ENCODE measurements around the gene FYB1. TPM values are rescaled to one million over a fixed set of nuclear protein-coding genes. Genes with fewer than 3 reads are reported as not detected.

The FYB1 gene
- total RNA-seq, 1 experiment from 2014 or later: 1.3 TPM

DNA sequence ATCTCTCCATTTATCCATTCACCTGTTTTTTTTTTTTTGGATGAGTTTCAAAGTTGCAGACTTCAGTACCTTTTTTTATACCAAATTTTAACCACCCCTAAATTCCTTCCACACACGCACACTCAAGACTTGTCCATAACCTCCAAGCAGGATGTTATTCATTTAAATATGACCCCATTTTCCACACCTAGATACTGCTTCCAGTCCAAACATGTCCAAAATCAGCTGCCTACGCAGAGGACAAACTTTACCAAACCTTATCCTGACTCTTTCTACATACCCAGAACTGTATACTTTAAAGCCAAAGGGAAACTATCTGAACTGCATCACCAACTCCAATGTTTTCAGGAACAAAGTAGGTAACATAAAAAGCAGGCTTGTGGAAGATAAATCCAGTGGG lies 36.0 kb upstream of the FYB1 start:
- H3K27ac Mint-ChIP-seq (ENCODE audit: unreplicated experiment): no peak overlapping the region
- no TSS peak for BruUV-seq (replicated peaks)
- CTCF ChIA-PET: no interaction called here

DNA sequence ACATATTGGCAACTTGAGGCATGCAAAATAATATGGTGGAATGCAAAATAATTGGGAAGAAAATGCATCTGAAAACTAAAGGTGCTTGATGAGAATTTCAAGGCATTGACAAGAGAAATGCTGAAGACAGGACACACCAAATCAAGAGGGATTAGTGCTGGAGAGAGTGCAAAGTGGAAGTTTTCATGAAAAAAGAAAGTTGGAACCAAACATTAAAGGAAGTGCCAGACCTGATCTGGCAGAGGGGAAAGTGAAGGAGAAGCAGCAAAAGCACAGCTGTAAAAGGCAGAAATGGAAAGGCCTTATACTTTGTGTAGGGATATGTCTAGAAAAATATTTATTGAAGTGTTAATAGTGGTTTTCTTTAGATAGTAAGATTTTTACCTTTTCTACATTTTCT lies 35.3 kb upstream of the FYB1 start:
- intact Hi-C loops (cut with micrococcal nuclease; ENCODE audit: unreplicated experiment): no loop called here

More for the DNA sequence above, 36.0 kb upstream of the FYB1 start:
- H3K4me3 Mint-ChIP-seq (ENCODE audit: unreplicated experiment): no peak overlapping the region
- DNase-seq: no peak
- intact Hi-C loops (cut with micrococcal nuclease; ENCODE audit: unreplicated experiment): no loop called here
- POLR2A ChIA-PET: no interaction called here
- H3K36me3 Mint-ChIP-seq (ENCODE audit: insufficient read depth, unreplicated experiment): no peaks in the 10 kb centered on the region
- no peaks in the 10 kb centered on the region for H3K9me3 ChIP-seq
- H3K36me3 ChIP-seq (ENCODE audit: control insufficient read depth, insufficient read depth, low read length): no peaks in the 10 kb centered on the region
- H3K27me3 Mint-ChIP-seq (ENCODE audit: insufficient read depth, unreplicated experiment): no peaks in the 10 kb centered on the region
- H3K4me1 ChIP-seq: peaks cover 4% of the 10 kb centered on the region; the same call in 1 of the 2 replicates
- H3K27me3 ChIP-seq (replicated peaks; ENCODE audit: control insufficient read depth, insufficient read depth, low read length): no peaks in the 10 kb centered on the region
- no peaks in the 10 kb centered on the region for H3K9me3 Mint-ChIP-seq (ENCODE audit: unreplicated experiment)
- no peaks in the 10 kb centered on the region for H3K4me1 Mint-ChIP-seq (ENCODE audit: low read depth, unreplicated experiment)
- TF ChIP-seq, protein P1, sequence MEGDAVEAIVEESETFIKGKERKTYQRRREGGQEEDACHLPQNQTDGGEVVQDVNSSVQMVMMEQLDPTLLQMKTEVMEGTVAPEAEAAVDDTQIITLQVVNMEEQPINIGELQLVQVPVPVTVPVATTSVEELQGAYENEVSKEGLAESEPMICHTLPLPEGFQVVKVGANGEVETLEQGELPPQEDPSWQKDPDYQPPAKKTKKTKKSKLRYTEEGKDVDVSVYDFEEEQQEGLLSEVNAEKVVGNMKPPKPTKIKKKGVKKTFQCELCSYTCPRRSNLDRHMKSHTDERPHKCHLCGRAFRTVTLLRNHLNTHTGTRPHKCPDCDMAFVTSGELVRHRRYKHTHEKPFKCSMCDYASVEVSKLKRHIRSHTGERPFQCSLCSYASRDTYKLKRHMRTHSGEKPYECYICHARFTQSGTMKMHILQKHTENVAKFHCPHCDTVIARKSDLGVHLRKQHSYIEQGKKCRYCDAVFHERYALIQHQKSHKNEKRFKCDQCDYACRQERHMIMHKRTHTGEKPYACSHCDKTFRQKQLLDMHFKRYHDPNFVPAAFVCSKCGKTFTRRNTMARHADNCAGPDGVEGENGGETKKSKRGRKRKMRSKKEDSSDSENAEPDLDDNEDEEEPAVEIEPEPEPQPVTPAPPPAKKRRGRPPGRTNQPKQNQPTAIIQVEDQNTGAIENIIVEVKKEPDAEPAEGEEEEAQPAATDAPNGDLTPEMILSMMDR (IDR thresholded peaks at IDR 0.05; ENCODE audit: insufficient read depth in 1 of 2, low read depth in 1 of 2, low read length in 1 of 2, severe bottlenecking in 1 of 2, unreplicated experiment in 1 of 2): no peak
- no peak overlapping the region for H3K4me3 ChIP-seq (ENCODE audit: low read depth, low read length)

GRCh38 chr5:39253196-39253595 lies 33.8 kb upstream of the FYB1 start:
- H3K27ac Mint-ChIP-seq (ENCODE audit: unreplicated experiment): no peak overlapping the region
- Histone ChIP-seq H3K4me1 (peaks cover 3% of the 10 kb centered on the region; the same call in 1 of the 2 replicates), H3K4me3 (ENCODE audit: low read depth, low read length) (no peak overlapping the region), H3K27me3 (replicated peaks; ENCODE audit: control insufficient read depth, insufficient read depth, low read length) (no peaks in the 10 kb centered on the region), H3K9me3 (no peaks in the 10 kb centered on the region), H3K36me3 (ENCODE audit: control insufficient read depth, insufficient read depth, low read length) (no peaks in the 10 kb centered on the region)
- no peaks in the 10 kb centered on the region for H3K36me3 Mint-ChIP-seq (ENCODE audit: insufficient read depth, unreplicated experiment)
- no peaks in the 10 kb centered on the region for H3K27me3 Mint-ChIP-seq (ENCODE audit: insufficient read depth, unreplicated experiment)
- CTCF ChIA-PET: no interaction called here
- H3K9me3 Mint-ChIP-seq (ENCODE audit: unreplicated experiment): peaks cover 10% of the 10 kb centered on the region
- BruUV-seq (replicated peaks): no TSS peak
- TF ChIP-seq, protein P1 (IDR thresholded peaks at IDR 0.05; ENCODE audit: insufficient read depth in 1 of 2, low read depth in 1 of 2, low read length in 1 of 2, severe bottlenecking in 1 of 2, unreplicated experiment in 1 of 2): no peak
- intact Hi-C loops (cut with micrococcal nuclease; ENCODE audit: unreplicated experiment): no loop called here
- POLR2A ChIA-PET: no interaction called here
- no peak overlapping the region for H3K4me3 Mint-ChIP-seq (ENCODE audit: unreplicated experiment)
- DNase-seq: no peak
- no peaks in the 10 kb centered on the region for H3K4me1 Mint-ChIP-seq (ENCODE audit: low read depth, unreplicated experiment)

More for the DNA sequence above, 35.3 kb upstream of the FYB1 start:
- H3K4me1 ChIP-seq: peaks cover 4% of the 10 kb centered on the region; the same call in 1 of the 2 replicates
- DNase-seq: no peak
- no peak overlapping the region for H3K4me3 ChIP-seq (ENCODE audit: low read depth, low read length)
- TF ChIP-seq, protein P1 (IDR thresholded peaks at IDR 0.05; ENCODE audit: insufficient read depth in 1 of 2, low read depth in 1 of 2, low read length in 1 of 2, severe bottlenecking in 1 of 2, unreplicated experiment in 1 of 2): no peak
- peaks cover 3% of the 10 kb centered on the region for H3K9me3 Mint-ChIP-seq (ENCODE audit: unreplicated experiment)
- no peaks in the 10 kb centered on the region for H3K27me3 Mint-ChIP-seq (ENCODE audit: insufficient read depth, unreplicated experiment)
- no TSS peak for BruUV-seq (replicated peaks)
- no peak overlapping the region for H3K4me3 Mint-ChIP-seq (ENCODE audit: unreplicated experiment)
- no peaks in the 10 kb centered on the region for H3K9me3 ChIP-seq
- H3K4me1 Mint-ChIP-seq (ENCODE audit: low read depth, unreplicated experiment): no peaks in the 10 kb centered on the region
- H3K36me3 ChIP-seq (ENCODE audit: control insufficient read depth, insufficient read depth, low read length): no peaks in the 10 kb centered on the region
- no peaks in the 10 kb centered on the region for H3K27me3 ChIP-seq (replicated peaks; ENCODE audit: control insufficient read depth, insufficient read depth, low read length)
- no peaks in the 10 kb centered on the region for H3K36me3 Mint-ChIP-seq (ENCODE audit: insufficient read depth, unreplicated experiment)
- CTCF ChIA-PET: no interaction called here
- POLR2A ChIA-PET: no interaction called here
- no peak overlapping the region for H3K27ac Mint-ChIP-seq (ENCODE audit: unreplicated experiment)

Data from Caco-2 (cell line).